K562 (cell line): ENCODE data around the gene KRT33A. TPM values are rescaled to one million over a fixed set of nuclear protein-coding genes. Genes with fewer than 3 reads are reported as not detected.

Experiments used
- ATAC-seq: fragments of 200-7000 bp; cut with Tn5 transposase; 3 replicates; pipeline ENCODE4 v1.9.1; 2020; ENCODE audit warnings: moderate library complexity
- BruUV-seq: library from RNA; stranded (reverse); fragments of 400-500 nt; replicated peaks from 2 replicates; lab custom pipeline; 2021; lab: Mats Ljungman, UMichigan
- CTCF ChIA-PET: fragments of 300-600 bp; formaldehyde crosslinking; extraction: SDS; loops from one replicate; lab custom pipeline; 2021; ENCODE audit warnings: low intra/inter-chr PET ratio; lab: Yijun Ruan, JAX
- POLR2A ChIA-PET: fragments of 300-600, 350-650 bp; sonication (Branson Sonifier 250); formaldehyde crosslinking; extraction: SDS; loops from one replicate; lab custom pipeline; 2021; ENCODE audit warnings: antibody characterized with exemption, inconsistent platforms; lab: Yijun Ruan, JAX
- DNase-seq, 4 experiments: peaks; one replicate each; pipeline versions ENCODE4 v3.0.0 to v3.0.0-alpha.2; 2011 to 2018; ENCODE audit warnings: low spot score in 3 of 4, mixed read lengths in 3 of 4; ENCODE audit errors: extremely low read depth in 1 of 4
- FAIRE-seq: peaks from 2 replicates; lab custom pipeline; 2011; peaks lifted over from hg19 to GRCh38; lab: Jason Lieb, UNC
- H2AFZ ChIP-seq: 2 replicates; pipeline ENCODE4 v1.6.0; 2011; ENCODE audit warnings: low read depth, low read length, control low read depth, inconsistent platforms
- H3K27ac ChIP-seq: fragments of 200-600 bp; 3 replicates; pipeline ENCODE4 v1.8.0; 2011; ENCODE audit warnings: low read depth, mild to moderate bottlenecking, control low read depth, inconsistent platforms, low read length, moderate library complexity, mixed read lengths; ENCODE audit errors: extremely low read depth
- H3K27me3 ChIP-seq, 2 experiments: fragments of 300-600 bp in 1 of 2; 2 replicates in 1 of 2; 3 replicates in 1 of 2; pipeline versions ENCODE4 v1.6.0 to v1.8.0; 2011; ENCODE audit warnings: inconsistent platforms in 2 of 2, low read length in 2 of 2, mild to moderate bottlenecking in 1 of 2, mixed read lengths in 1 of 2, moderate library complexity in 1 of 2; ENCODE audit not compliant: control insufficient read depth in 2 of 2, insufficient read depth in 2 of 2
- H3K36me3 ChIP-seq: fragments of 300-600 bp; 3 replicates; pipeline ENCODE4 v1.8.0; 2011; ENCODE audit warnings: mild to moderate bottlenecking, low read length, inconsistent platforms; ENCODE audit not compliant: control insufficient read depth, insufficient read depth
- H3K4me1 ChIP-seq, 2 experiments: fragments of 200-600 bp in 1 of 2; replicated peaks in 1 of 2; 2 replicates in 1 of 2; 3 replicates in 1 of 2; pipeline versions ENCODE4 v1.5.1 to v1.8.0; 2011; ENCODE audit warnings: inconsistent platforms in 2 of 2, low read length in 2 of 2, mild to moderate bottlenecking in 1 of 2, mixed read lengths in 1 of 2, moderate library complexity in 1 of 2; ENCODE audit not compliant: control insufficient read depth in 2 of 2, insufficient read depth in 2 of 2
- H3K4me2 ChIP-seq: 2 replicates; pipeline ENCODE4 v1.6.1; 2011; ENCODE audit warnings: low read length, control low read depth, inconsistent platforms, mixed read lengths; ENCODE audit not compliant: insufficient read depth
- H3K4me3 ChIP-seq: fragments of 200-600 bp; sonication (generic), shearing (Covaris generic); 2 replicates; pipeline ENCODE4 v1.5.1; 2016; ENCODE audit warnings: control low read depth, inconsistent platforms
- H3K79me2 ChIP-seq: fragments of 200-600 bp; 3 replicates; pipeline ENCODE4 v1.8.0; 2011; ENCODE audit warnings: low read length, inconsistent platforms; ENCODE audit not compliant: control insufficient read depth, insufficient read depth
- H3K9ac ChIP-seq, 2 experiments: 2 replicates each; pipeline versions ENCODE4 v1.6.0 to v1.6.1; 2011; ENCODE audit warnings: low read depth in 2 of 2, low read length in 2 of 2, control low read depth in 1 of 2, inconsistent platforms in 1 of 2, mild to moderate bottlenecking in 1 of 2, mixed read lengths in 1 of 2; ENCODE audit not compliant: insufficient read depth in 1 of 2
- H3K9me1 ChIP-seq: one replicate; pipeline ENCODE4 v1.6.0; 2011; ENCODE audit warnings: inconsistent platforms, mild to moderate bottlenecking, low read length, moderate library complexity; ENCODE audit not compliant: control insufficient read depth, insufficient read depth
- H3K9me3 ChIP-seq: replicated peaks from 2 replicates; pipeline ENCODE4 v1.5.1; 2011; ENCODE audit warnings: low read depth, low read length, inconsistent platforms; ENCODE audit not compliant: control insufficient read depth, insufficient read depth
- H4K20me1 ChIP-seq: replicated peaks from 2 replicates; pipeline ENCODE4 v1.6.1; 2011; ENCODE audit warnings: low read length, inconsistent platforms, mixed read lengths; ENCODE audit not compliant: control insufficient read depth, insufficient read depth
- CEBPZ ChIP-seq: fragments of 150-350 bp; IDR thresholded peaks from 2 replicates; pipeline ENCODE4 v1.6.1; 2014; ENCODE audit warnings: low read depth, mild to moderate bottlenecking, low read length, borderline replicate concordance
- ETS2 ChIP-seq: IDR thresholded peaks from 2 replicates; pipeline ENCODE4 v1.6.1; 2016; ENCODE audit warnings: borderline replicate concordance, missing genetic modification characterization, mild to moderate bottlenecking, moderate library complexity, missing compliant biosample characterization; ENCODE audit not compliant: poor library complexity, severe bottlenecking
- MEIS2 ChIP-seq: fragments of 450-650 bp; IDR thresholded peaks from 2 replicates; pipeline ENCODE4 v1.6.1; 2014; ENCODE audit warnings: mild to moderate bottlenecking; ENCODE audit not compliant: partially characterized antibody
- NCOA4 ChIP-seq: fragments of 450-650 bp; IDR thresholded peaks from 2 replicates; pipeline ENCODE4 v1.6.1; 2018; ENCODE audit warnings: mild to moderate bottlenecking; ENCODE audit not compliant: partially characterized antibody
- ZBTB12 ChIP-seq: fragments of 250-450 bp; sonication (Bioruptor Pico); IDR thresholded peaks from 2 replicates; pipeline ENCODE4 v1.4.0; 2020
- ZMIZ1 ChIP-seq, 2 experiments: fragments of 150-350 bp in 1 of 2; IDR thresholded peaks; 2 replicates each; pipeline ENCODE4 v1.6.1; 2012 to 2016; ENCODE audit warnings: low read depth in 2 of 2, low read length in 2 of 2, mild to moderate bottlenecking in 1 of 2, moderate library complexity in 1 of 2
- WGBS: fragments of 100-300 bp; shearing (Covaris generic); methylation state at CpG from one replicate; pipeline ENCODE4 v1.1.6; 2016; ENCODE audit warnings: low coverage, mixed read lengths; ENCODE audit not compliant: insufficient coverage; ENCODE audit errors: missing lambda C conversion rate; 5-methylcytosine and 5-hydroxymethylcytosine counted together
- in situ Hi-C: fragments of 300-500 bp; cut with MboI; formaldehyde crosslinking; loops from 4 replicates; pipeline ENCODE4 v1.15.0; 2018; ENCODE audit warnings: inconsistent platforms, mixed read lengths
- intact Hi-C: fragments of 100-400 bp; cut with micrococcal nuclease; formaldehyde crosslinking; loops from 2 replicates; pipeline ENCODE4 v1.14.2; 2022
- polyA plus RNA-seq, 8 experiments: library from polyadenylated mRNA; depleted of rRNA in 4 of 8; stranded (reverse) in 5 of 8; unstranded in 3 of 8; fragments of >200 nt; fragmentation: Nextera tagmentation in 2 of 8; fragmentation: Illumina TruSeq in 1 of 8; extraction: Ambion mirVana in 2 of 8; extraction: Trizol in 1 of 8; gene quantifications; 2 replicates each; pipeline versions ENCODE4 v1.2.1 to v1.2.3, GENCODE V29; 2011 to 2014; ENCODE audit warnings: inconsistent platforms in 1 of 8, missing spikeins in 1 of 8
- total RNA-seq, 7 experiments: library from RNA; depleted of rRNA in 6 of 7; stranded (reverse); fragments of >200 nt in 6 of 7; fragmentation: Illumina TruSeq in 2 of 7; extraction: Trizol in 2 of 7; gene quantifications; 2 replicates each; pipeline versions ENCODE4 v1.2.1 to v1.2.3, GENCODE V29; 2011 to 2021; ENCODE audit warnings: low replicate concordance in 1 of 7

The KRT33A gene
- total and polyA plus RNA-seq, 9 of the 15 experiments (the other 6 are each of a cell fraction or from before 2014, with no cell fraction given) = not detected

GRCh38 chr17:41328207-41328606 lies 22.4 kb downstream of the KRT33A start:
- intact Hi-C loops = loop anchor here (5.0 kb wide), 1 partner anchor 421 kb away; no protein-coding TSS in a partner anchor
- Histone ChIP-seq H3K9me3 (no peaks in the 10 kb centered on the region), H4K20me1 (no peaks in the 10 kb centered on the region; the same call in 1 of the 2 replicates), H3K9ac (no peak overlapping the region), H3K27ac (no peak overlapping the region), H3K4me2 (no peak overlapping the region), H3K79me2 (no peaks in the 10 kb centered on the region), H3K36me3 (no peaks in the 10 kb centered on the region), H3K27me3 (peaks cover 0 to 9% of the 10 kb centered on the region in 2 experiments; a peak in 1 of 5 replicates), H3K4me1 (no peaks in the 10 kb centered on the region), H3K9me1 (no peaks in the 10 kb centered on the region), H2AFZ (no peak overlapping the region), H3K4me3 (no peak overlapping the region)
- ATAC-seq = no peak
- no peak for DNase-seq
- POLR2A ChIA-PET = interaction anchor here (0.6 kb wide), 1 partner anchor 182 kb away, joined by 3 read pairs; no protein-coding TSS in a partner anchor
- WGBS = 3% methylated on average over 7 of the region's 7 CpGs
- no peak for FAIRE-seq
- CTCF ChIA-PET = no interaction called here
- in situ Hi-C loops = no loop called here
- BruUV-seq = no TSS peak
- TF ChIP-seq NCOA4 (no peak), ETS2 (tag) (no peak), ZBTB12 (no peak), CEBPZ (no peak), ZMIZ1 (IDR thresholded peaks at IDR 0.05; ENCODE audit: low read depth in 2 of 2, low read length in 2 of 2) (no peak), MEIS2 (no peak)
